ENCODE data around the gene TMEM86B. TPM values are rescaled to one million over a fixed set of nuclear protein-coding genes. Genes with fewer than 3 reads are reported as not detected.

The TMEM86B gene
- total RNA-seq, 4 donors from 2014 or later, result 1.7 to 3.8 (median 1.8) TPM; not detected in 1

DNA sequence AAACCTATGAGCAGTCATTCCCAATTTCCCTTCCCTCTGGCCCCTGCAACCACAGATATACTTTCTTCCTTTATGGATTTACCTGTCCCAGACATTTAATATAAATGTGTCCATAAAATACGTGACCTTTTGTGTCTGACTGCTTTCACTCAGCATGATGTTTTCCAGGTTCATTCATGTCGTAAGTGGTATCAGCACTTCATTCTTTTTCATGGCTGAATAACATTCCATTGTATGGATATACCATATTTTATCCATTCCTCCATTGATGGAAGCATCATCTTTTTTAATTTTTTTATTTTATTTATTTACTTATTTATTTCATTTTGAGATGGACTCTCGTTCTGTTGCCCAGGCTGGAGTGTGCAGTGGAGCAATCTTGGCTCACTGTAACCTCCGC lies 38.3 kb upstream of the TMEM86B start:
- TF ChIP-seq POLR2AphosphoS5 (IDR thresholded peaks at IDR 0.05) (no peak), POLR2A (IDR thresholded peaks at IDR 0.05) (no peak), EP300 (IDR thresholded peaks at IDR 0.05) (no peak)
- TF ChIP-seq, protein P1, sequence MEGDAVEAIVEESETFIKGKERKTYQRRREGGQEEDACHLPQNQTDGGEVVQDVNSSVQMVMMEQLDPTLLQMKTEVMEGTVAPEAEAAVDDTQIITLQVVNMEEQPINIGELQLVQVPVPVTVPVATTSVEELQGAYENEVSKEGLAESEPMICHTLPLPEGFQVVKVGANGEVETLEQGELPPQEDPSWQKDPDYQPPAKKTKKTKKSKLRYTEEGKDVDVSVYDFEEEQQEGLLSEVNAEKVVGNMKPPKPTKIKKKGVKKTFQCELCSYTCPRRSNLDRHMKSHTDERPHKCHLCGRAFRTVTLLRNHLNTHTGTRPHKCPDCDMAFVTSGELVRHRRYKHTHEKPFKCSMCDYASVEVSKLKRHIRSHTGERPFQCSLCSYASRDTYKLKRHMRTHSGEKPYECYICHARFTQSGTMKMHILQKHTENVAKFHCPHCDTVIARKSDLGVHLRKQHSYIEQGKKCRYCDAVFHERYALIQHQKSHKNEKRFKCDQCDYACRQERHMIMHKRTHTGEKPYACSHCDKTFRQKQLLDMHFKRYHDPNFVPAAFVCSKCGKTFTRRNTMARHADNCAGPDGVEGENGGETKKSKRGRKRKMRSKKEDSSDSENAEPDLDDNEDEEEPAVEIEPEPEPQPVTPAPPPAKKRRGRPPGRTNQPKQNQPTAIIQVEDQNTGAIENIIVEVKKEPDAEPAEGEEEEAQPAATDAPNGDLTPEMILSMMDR (IDR thresholded peaks at IDR 0.05), result no peak
- WGBS, 2 donors (ENCODE audit: low coverage in 1 of 2), result 100% methylated on average over 1 to 4 of the region's 4 CpGs
- Histone ChIP-seq H3K9me3 (no peaks in the 10 kb centered on the region), H3K36me3 (peaks cover 0 to 68% of the 10 kb centered on the region in 2 donors), H3K4me1 (no peaks in the 10 kb centered on the region), H3K27me3 (no peaks in the 10 kb centered on the region), H3K4me3 (no peak overlapping the region), H3K27ac (no peak overlapping the region)
- ATAC-seq, result no peak

GRCh38 chr19:55266404-55266803 lies 37.8 kb upstream of the TMEM86B start:
- Histone ChIP-seq H3K36me3 (peaks cover 0 to 63% of the 10 kb centered on the region in 2 donors), H3K27me3 (no peaks in the 10 kb centered on the region), H3K4me3 (no peak overlapping the region), H3K9me3 (no peaks in the 10 kb centered on the region), H3K4me1 (no peaks in the 10 kb centered on the region), H3K27ac (no peak overlapping the region)
- ATAC-seq, result no peak
- TF ChIP-seq, protein P1 (IDR thresholded peaks at IDR 0.05), result no peak
- TF ChIP-seq EP300 (IDR thresholded peaks at IDR 0.05), result no peak
- no peak for TF ChIP-seq POLR2AphosphoS5 (IDR thresholded peaks at IDR 0.05)
- TF ChIP-seq POLR2A (IDR thresholded peaks at IDR 0.05), result no peak
- WGBS, 2 donors (ENCODE audit: low coverage in 1 of 2), result 100% methylated on average over 3 of the region's 3 CpGs

DNA sequence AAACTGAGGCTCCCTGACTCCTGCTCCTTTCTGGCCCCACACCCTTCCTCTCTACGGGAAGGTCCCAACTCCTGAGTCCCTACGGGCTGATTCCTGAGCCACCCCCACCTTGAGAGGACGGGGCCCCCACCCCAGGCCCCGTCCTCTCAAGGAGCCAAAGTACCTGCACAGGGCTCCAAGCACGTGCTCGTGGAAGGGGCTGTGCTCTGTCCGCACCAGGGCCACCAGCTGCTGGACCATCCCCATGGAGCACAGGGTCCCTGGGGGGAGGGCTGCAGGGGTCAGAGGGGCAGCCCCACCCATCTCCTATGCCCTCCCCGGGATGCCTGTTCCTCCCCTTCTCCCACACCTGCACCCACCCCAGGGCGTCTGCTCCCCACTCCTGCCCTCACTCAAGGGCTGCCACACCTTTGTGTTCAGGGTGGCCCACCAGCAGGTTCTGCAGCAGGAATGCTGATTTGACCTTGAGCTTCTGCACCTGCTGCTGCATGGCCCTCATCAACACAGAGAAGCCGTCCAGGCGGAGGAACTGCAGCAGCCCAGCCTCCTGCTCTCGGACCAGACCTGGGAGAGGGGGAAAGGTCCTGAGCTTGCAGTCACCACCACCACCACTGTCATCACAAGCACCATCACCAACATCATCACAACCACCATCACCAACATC lies 37.3 kb upstream of the TMEM86B start:
- Histone ChIP-seq H3K4me3 (no peak overlapping the region), H3K36me3 (peaks cover 0 to 58% of the 10 kb centered on the region in 2 donors), H3K9me3 (no peaks in the 10 kb centered on the region), H3K27me3 (no peaks in the 10 kb centered on the region), H3K4me1 (no peaks in the 10 kb centered on the region), H3K27ac (no peak overlapping the region)
- no peak for ATAC-seq
- WGBS, 2 donors (ENCODE audit: low coverage in 1 of 2), result 97 to 100% methylated on average over 3 to 4 of the region's 12 CpGs
- no peak for TF ChIP-seq POLR2AphosphoS5 (IDR thresholded peaks at IDR 0.05)
- TF ChIP-seq EP300 (IDR thresholded peaks at IDR 0.05), result no peak
- TF ChIP-seq, protein P1 (IDR thresholded peaks at IDR 0.05), result no peak
- no peak for TF ChIP-seq POLR2A (IDR thresholded peaks at IDR 0.05)

DNA sequence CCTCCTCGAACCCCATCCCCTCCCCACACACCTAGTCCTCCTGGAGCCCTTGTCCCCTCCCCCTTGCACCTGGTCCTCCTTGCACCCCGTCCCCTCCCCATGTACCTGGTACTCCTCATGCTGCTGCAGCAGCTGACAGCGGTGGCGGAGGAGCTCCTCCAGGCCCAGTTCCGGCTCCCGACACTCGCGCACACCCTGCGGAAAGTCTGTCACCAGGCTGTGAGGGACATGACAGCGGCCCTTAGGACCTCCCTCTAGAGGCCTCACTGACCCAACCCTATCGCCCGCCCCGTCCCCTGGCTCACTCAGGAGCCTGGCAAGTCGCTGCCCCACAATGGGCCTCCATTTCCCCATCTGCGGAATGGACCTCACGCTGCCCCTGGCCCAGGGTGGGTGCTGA lies 36.6 kb upstream of the TMEM86B start:
- peaks cover 0 to 51% of the 10 kb centered on the region in 2 donors for H3K36me3 ChIP-seq
- TF ChIP-seq EP300 (IDR thresholded peaks at IDR 0.05) (no peak), POLR2A (IDR thresholded peaks at IDR 0.05) (no peak), POLR2AphosphoS5 (IDR thresholded peaks at IDR 0.05) (no peak)
- TF ChIP-seq, protein P1 (IDR thresholded peaks at IDR 0.05), result no peak

GRCh38 chr19:55264531-55264930 lies 36.0 kb upstream of the TMEM86B start:
- Histone ChIP-seq H3K4me3 (no peak overlapping the region), H3K27me3 (no peaks in the 10 kb centered on the region), H3K36me3 (peaks cover 0 to 45% of the 10 kb centered on the region in 2 donors), H3K4me1 (peaks cover 0 to 6% (median 4%) of the 10 kb centered on the region in 3 donors), H3K27ac (no peak overlapping the region), H3K9me3 (no peaks in the 10 kb centered on the region)
- ATAC-seq, result no peak
- 71 to 85% methylated on average over 5 of the region's 5 CpGs for WGBS, 2 donors (ENCODE audit: low coverage in 1 of 2)
- no peak for TF ChIP-seq EP300 (IDR thresholded peaks at IDR 0.05)
- TF ChIP-seq POLR2AphosphoS5 (IDR thresholded peaks at IDR 0.05), result no peak
- TF ChIP-seq, protein P1 (IDR thresholded peaks at IDR 0.05), result no peak

More for the DNA sequence above, 36.6 kb upstream of the TMEM86B start:
- H3K27ac ChIP-seq, result no peak overlapping the region
- no peak for ATAC-seq
- WGBS, 2 donors (ENCODE audit: low coverage in 1 of 2), result 62% methylated on average over 3 of the region's 16 CpGs; no CpG with 5 or more reads in 1 of the 2 donors
- no peaks in the 10 kb centered on the region for H3K27me3 ChIP-seq
- H3K9me3 ChIP-seq, result no peaks in the 10 kb centered on the region
- no peak overlapping the region for H3K4me3 ChIP-seq
- H3K4me1 ChIP-seq, result no peaks in the 10 kb centered on the region
